B cell (primary cell): Measurements from ENCODE around the gene EIF4A3. TPM values are rescaled to one million over a fixed set of nuclear protein-coding genes. Genes with fewer than 3 reads are reported as not detected.

ENCODE experiments used
- ATAC-seq: fragments of 200-7000 bp; cut with Tn5 transposase; one replicate; pipeline ENCODE4 v1.10.0; 2021; ENCODE audit warnings: low read depth, mild to moderate bottlenecking, moderate number of reproducible peaks, moderate library complexity
- CTCF ChIA-PET: fragments of 350-600 bp; sonication (Branson Sonifier 250); formaldehyde crosslinking; loops from one replicate; lab custom pipeline; 2021; ENCODE audit warnings: antibody characterized with exemption, inconsistent platforms; lab: Charles Lee
- POLR2A ChIA-PET: fragments of 350-600 bp; sonication (Branson Sonifier 250); formaldehyde crosslinking; loops from one replicate; lab custom pipeline; 2021; ENCODE audit warnings: antibody characterized with exemption; lab: Charles Lee
- DNase-seq: peaks from one replicate; pipeline ENCODE4 v3.0.0; 2013
- H2AFZ ChIP-seq: 2 replicates; pipeline ENCODE4 v1.6.1; 2012; ENCODE audit warnings: mild to moderate bottlenecking, low read depth, low read length; ENCODE audit not compliant: insufficient read depth, poor library complexity, severe bottlenecking
- H3K27ac ChIP-seq, 2 donors: 1 replicate in 1 of 2; 2 replicates in 1 of 2; pipeline ENCODE4 v1.5.1; 2012 to 2013; ENCODE audit warnings: low read length in 2 of 2, mild to moderate bottlenecking in 2 of 2, moderate library complexity in 1 of 2
- H3K27me3 ChIP-seq, 4 experiments: fragments of 200-600 bp in 1 of 4; sonication (generic) in 1 of 4; replicated peaks in 1 of 4; 1 replicate in 2 of 4; 2 replicates in 2 of 4; pipeline versions ENCODE4 v1.6.1 to v1.7.0; 2013 to 2016; ENCODE audit warnings: low read length in 3 of 4, mild to moderate bottlenecking in 2 of 4, mixed read lengths in 1 of 4, moderate library complexity in 1 of 4; ENCODE audit not compliant: insufficient read depth in 4 of 4, control insufficient read depth in 3 of 4; ENCODE audit errors: control extremely low read depth in 1 of 4
- H3K36me3 ChIP-seq, 2 experiments: replicated peaks in 1 of 2; 1 replicate in 1 of 2; 2 replicates in 1 of 2; pipeline versions ENCODE4 v1.6.1 to v1.7.1; 2013; ENCODE audit warnings: low read length in 1 of 2; ENCODE audit not compliant: insufficient read depth in 2 of 2, control insufficient read depth in 1 of 2; ENCODE audit errors: control extremely low read depth in 1 of 2, extremely low read depth in 1 of 2
- H3K4me1 ChIP-seq, 2 donors: fragments of 200-600 bp in 1 of 2; sonication (generic) in 1 of 2; 1 replicate in 1 of 2; 2 replicates in 1 of 2; pipeline versions ENCODE4 v1.5.1 to v1.6.1; 2013 to 2017; ENCODE audit warnings: low read length in 2 of 2; ENCODE audit not compliant: control insufficient read depth in 2 of 2, insufficient read depth in 2 of 2
- H3K4me2 ChIP-seq: replicated peaks from 2 replicates; pipeline ENCODE3; 2012; ENCODE audit warnings: mild to moderate bottlenecking, low read depth, low read length; ENCODE audit not compliant: poor library complexity, severe bottlenecking
- H3K4me3 ChIP-seq, 5 experiments: fragments of 200-600 bp in 1 of 5; sonication (generic) in 1 of 5; 1 replicate in 3 of 5; 2 replicates in 2 of 5; pipeline versions ENCODE4 v1.5.1 to v1.7.0; 2011 to 2016; ENCODE audit warnings: low read length in 4 of 5, mild to moderate bottlenecking in 4 of 5, low read depth in 2 of 5, control low read depth in 1 of 5, moderate library complexity in 1 of 5; ENCODE audit not compliant: insufficient read depth in 1 of 5; ENCODE audit errors: control extremely low read depth in 1 of 5, extremely low read depth in 1 of 5
- H3K79me2 ChIP-seq: fragments of 200-600 bp; sonication (generic); one replicate; pipeline ENCODE4 v1.6.0; 2016; ENCODE audit warnings: low read length; ENCODE audit not compliant: control insufficient read depth, insufficient read depth
- H3K9ac ChIP-seq: fragments of 200-600 bp; sonication (generic); 2 replicates; pipeline ENCODE4 v1.6.1; 2017; ENCODE audit warnings: mild to moderate bottlenecking, low read length, moderate library complexity
- H3K9me3 ChIP-seq, 3 donors: one replicate each; pipeline versions ENCODE4 v1.6.1 to v1.7.1; 2013; ENCODE audit warnings: low read length in 2 of 3; ENCODE audit not compliant: control insufficient read depth in 2 of 3, insufficient read depth in 1 of 3; ENCODE audit errors: control extremely low read depth in 1 of 3
- H4K20me1 ChIP-seq: 2 replicates; pipeline ENCODE4 v1.6.0; 2012; ENCODE audit warnings: mild to moderate bottlenecking, low read length; ENCODE audit not compliant: insufficient read depth, control insufficient read depth, poor library complexity, severe bottlenecking
- H3K27ac Mint-ChIP-seq: one replicate; pipeline ENCODE4 v1.8.0; 2021; ENCODE audit warnings: mixed read lengths
- H3K27me3 Mint-ChIP-seq: one replicate; pipeline ENCODE4 v1.8.0; 2021; ENCODE audit warnings: mixed read lengths
- H3K4me1 Mint-ChIP-seq: one replicate; pipeline ENCODE4 v1.8.0; 2021; ENCODE audit warnings: mixed read lengths
- H3K4me3 Mint-ChIP-seq: one replicate; pipeline ENCODE4 v1.8.0; 2021; ENCODE audit warnings: mixed read lengths
- H3K9me3 Mint-ChIP-seq: one replicate; pipeline ENCODE4 v1.8.0; 2022; ENCODE audit warnings: mixed read lengths; ENCODE audit not compliant: insufficient read depth
- EZH2 ChIP-seq: IDR thresholded peaks from 2 replicates; pipeline ENCODE4 v1.6.1; 2012; ENCODE audit warnings: borderline replicate concordance, low read depth, mild to moderate bottlenecking, moderate library complexity, low read length; ENCODE audit not compliant: insufficient read depth, poor library complexity, severe bottlenecking
- WGBS: methylation state at CpG from one replicate; pipeline ENCODE4 v1.1.5; 2013; ENCODE audit warnings: missing lambda C conversion rate; ENCODE audit not compliant: insufficient coverage; 5-methylcytosine and 5-hydroxymethylcytosine counted together
- intact Hi-C: fragments of 100-400 bp; cut with micrococcal nuclease; formaldehyde crosslinking; loops from one replicate; pipeline ENCODE4 v1.10.0; 2022
- polyA plus RNA-seq: library from polyadenylated mRNA; depleted of rRNA; stranded (reverse); fragments of >200 nt; gene quantifications from 2 replicates; pipeline ENCODE4 v1.2.3, GENCODE V29; 2012
- total RNA-seq, 2 donors: library from RNA; stranded (reverse); fragments of 120-200 nt in 1 of 2; gene quantifications; 1 replicate in 1 of 2; 2 replicates in 1 of 2; pipeline versions ENCODE4 v1.2.3 to v1.2.4, GENCODE V29; 2013 to 2022
- TF ChIP-seq, protein P1 (sequence below): fragments of 200-600 bp; IDR thresholded peaks from one replicate; pipeline ENCODE4 v1.8.0; 2022; ENCODE audit warnings: antibody characterized with exemption, mild to moderate bottlenecking

Gene EIF4A3
- total and polyA plus RNA-seq, 2 donors (not counting 1 experiment from before 2014, with no cell fraction given), result 86.0 to 137 TPM

DNA sequence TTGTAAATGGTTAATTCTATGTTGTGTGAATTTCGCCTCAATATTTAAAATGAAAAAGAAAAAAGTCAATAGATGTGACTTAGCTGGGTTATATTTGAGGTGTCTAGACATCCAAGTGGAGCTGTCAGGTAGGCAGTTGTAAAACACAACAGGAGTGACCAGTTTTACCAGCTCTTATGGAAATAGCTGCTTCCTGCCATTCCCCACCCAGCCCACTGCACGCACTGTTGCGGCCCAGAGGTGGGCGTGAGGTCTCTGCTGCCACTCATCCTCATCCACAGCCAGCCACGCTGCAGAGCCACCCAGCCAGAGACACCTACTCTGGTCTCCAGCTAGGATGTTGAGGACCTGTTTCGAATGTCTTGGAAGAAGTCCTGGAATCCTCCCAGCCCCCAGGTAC is 19.5 kb upstream of the EIF4A3 start:
- Mint-ChIP-seq H3K27ac (no peak overlapping the region), H3K9me3 (no peaks in the 10 kb centered on the region), H3K27me3 (peaks cover 4% of the 10 kb centered on the region), H3K4me1 (no peaks in the 10 kb centered on the region), H3K4me3 (no peak overlapping the region)
- intact Hi-C loops, result no loop called here
- WGBS, result 95% methylated on average over 4 of the region's 6 CpGs
- no peak overlapping the region for H3K9ac ChIP-seq
- ChIA-PET POLR2A (no interaction called here), CTCF (no interaction called here)
- no peaks in the 10 kb centered on the region for H3K36me3 ChIP-seq
- no peak overlapping the region for H3K4me2 ChIP-seq
- no peak overlapping the region for H3K27ac ChIP-seq
- no peak for ATAC-seq
- H3K9me3 ChIP-seq, result peaks cover 0 to 3% (median 0%) of the 10 kb centered on the region in 3 donors
- H3K4me1 ChIP-seq, result no peaks in the 10 kb centered on the region
- DNase-seq, result no peak
- H3K79me2 ChIP-seq, result no peaks in the 10 kb centered on the region
- H4K20me1 ChIP-seq, result no peaks in the 10 kb centered on the region
- H3K4me3 ChIP-seq, result no peak overlapping the region
- H3K27me3 ChIP-seq, result peaks cover 0 to 12% (median 0%) of the 10 kb centered on the region in 4 experiments
- no peak for TF ChIP-seq EZH2
- TF ChIP-seq, protein P1, sequence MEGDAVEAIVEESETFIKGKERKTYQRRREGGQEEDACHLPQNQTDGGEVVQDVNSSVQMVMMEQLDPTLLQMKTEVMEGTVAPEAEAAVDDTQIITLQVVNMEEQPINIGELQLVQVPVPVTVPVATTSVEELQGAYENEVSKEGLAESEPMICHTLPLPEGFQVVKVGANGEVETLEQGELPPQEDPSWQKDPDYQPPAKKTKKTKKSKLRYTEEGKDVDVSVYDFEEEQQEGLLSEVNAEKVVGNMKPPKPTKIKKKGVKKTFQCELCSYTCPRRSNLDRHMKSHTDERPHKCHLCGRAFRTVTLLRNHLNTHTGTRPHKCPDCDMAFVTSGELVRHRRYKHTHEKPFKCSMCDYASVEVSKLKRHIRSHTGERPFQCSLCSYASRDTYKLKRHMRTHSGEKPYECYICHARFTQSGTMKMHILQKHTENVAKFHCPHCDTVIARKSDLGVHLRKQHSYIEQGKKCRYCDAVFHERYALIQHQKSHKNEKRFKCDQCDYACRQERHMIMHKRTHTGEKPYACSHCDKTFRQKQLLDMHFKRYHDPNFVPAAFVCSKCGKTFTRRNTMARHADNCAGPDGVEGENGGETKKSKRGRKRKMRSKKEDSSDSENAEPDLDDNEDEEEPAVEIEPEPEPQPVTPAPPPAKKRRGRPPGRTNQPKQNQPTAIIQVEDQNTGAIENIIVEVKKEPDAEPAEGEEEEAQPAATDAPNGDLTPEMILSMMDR, result no peak
- H2AFZ ChIP-seq, result no peak overlapping the region

- ATAC-seq, result no peak
- H3K27ac Mint-ChIP-seq, result no peak overlapping the region
Measured at GRCh38 chr17:80164185-80164584, 17.3 kb upstream of the EIF4A3 start.

More at GRCh38 chr17:80164185-80164584, 17.3 kb upstream of the EIF4A3 start:
- peaks cover 21% of the 10 kb centered on the region for H3K27me3 Mint-ChIP-seq
- TF ChIP-seq, protein P1, result no peak
- TF ChIP-seq EZH2, result no peak
- Histone ChIP-seq H3K79me2 (no peaks in the 10 kb centered on the region), H3K4me2 (no peak overlapping the region), H3K9me3 (peaks cover 0 to 1% (median 0%) of the 10 kb centered on the region in 3 donors), H4K20me1 (no peaks in the 10 kb centered on the region), H3K27me3 (peaks cover 0 to 11% (median 0%) of the 10 kb centered on the region in 4 experiments), H3K27ac (no peak overlapping the region), H2AFZ (no peak overlapping the region), H3K36me3 (no peaks in the 10 kb centered on the region), H3K4me3 (no peak overlapping the region), H3K4me1 (no peaks in the 10 kb centered on the region), H3K9ac (no peak overlapping the region)
- intact Hi-C loops, result no loop called here
- POLR2A ChIA-PET, result no interaction called here
- CTCF ChIA-PET, result interaction anchor here (1.2 kb wide), 1 partner anchor 14 kb away, joined by 4 read pairs; no protein-coding TSS in a partner anchor
- H3K4me3 Mint-ChIP-seq, result no peak overlapping the region
- no peak for DNase-seq
- no peaks in the 10 kb centered on the region for H3K4me1 Mint-ChIP-seq
- WGBS, result 86% methylated on average over 5 of the region's 11 CpGs
- H3K9me3 Mint-ChIP-seq, result no peaks in the 10 kb centered on the region
